ENCODE data around the gene GUCD1.
"Not testable (repeated sequence)": the region's sequence is repeated elsewhere in the genome, so short reads cannot be mapped to it uniquely, and the experiment has no call there.

The GUCD1 gene

DNA sequence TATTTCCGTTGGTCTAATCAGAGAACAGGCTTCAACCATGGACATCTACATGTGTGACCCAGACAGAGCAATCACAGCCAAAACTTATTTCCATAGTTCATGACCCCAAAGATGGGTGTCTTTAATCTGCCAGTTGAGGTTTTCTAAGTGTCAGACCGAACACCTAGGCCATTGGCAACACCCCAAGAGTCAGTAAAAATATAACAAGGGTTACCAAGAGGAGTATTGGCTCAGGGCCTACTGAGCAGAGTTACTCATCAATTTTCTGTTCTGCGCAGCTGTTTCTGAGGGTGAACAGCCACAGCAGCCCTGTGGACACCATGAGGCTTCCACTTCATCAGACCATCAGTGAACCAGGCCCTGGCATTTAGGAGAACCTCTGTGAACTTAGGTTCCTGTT, 18.8 kb downstream of the GUCD1 start:
- no peaks in the 10 kb centered on the region for H3K9me3 ChIP-seq (ENCODE audit: control insufficient read depth, insufficient read depth, low read length)
- no peaks in the 10 kb centered on the region for H3K4me1 ChIP-seq (ENCODE audit: control insufficient read depth, insufficient read depth, low read length)
- no peak overlapping the region for H3K9ac ChIP-seq (ENCODE audit: low read depth, low read length)
- no peaks in the 10 kb centered on the region for H3K27me3 ChIP-seq (ENCODE audit: control insufficient read depth, insufficient read depth, low read length)
- peaks cover 7% of the 10 kb centered on the region for H3K36me3 ChIP-seq (ENCODE audit: control insufficient read depth, insufficient read depth, low read length)
- no peak overlapping the region for H3K4me3 ChIP-seq (ENCODE audit: low read depth, low read length)

DNA sequence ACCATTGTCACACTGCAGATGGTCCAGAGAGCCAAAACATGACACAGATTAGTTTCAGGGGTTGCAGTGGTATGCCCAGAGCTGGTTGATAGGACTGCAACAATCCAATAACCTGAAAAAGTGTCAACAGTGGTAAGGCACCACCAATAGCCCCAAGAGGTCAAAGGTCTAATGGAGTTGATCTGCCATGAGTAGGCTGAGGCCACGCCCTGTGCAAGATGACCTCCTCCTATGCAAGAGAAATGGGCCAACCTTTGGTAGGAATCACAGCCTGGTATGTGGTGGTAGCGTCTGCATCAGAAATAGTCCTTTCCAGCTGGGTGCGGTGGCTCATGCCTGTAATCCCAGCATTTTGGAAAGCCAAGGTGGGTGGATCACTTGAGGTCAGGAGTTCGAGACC, 19.6 kb downstream of the GUCD1 start:
- Histone ChIP-seq H3K9me3 (ENCODE audit: control insufficient read depth, insufficient read depth, low read length) (no peaks in the 10 kb centered on the region), H3K36me3 (ENCODE audit: control insufficient read depth, insufficient read depth, low read length) (peaks cover under 1% of the 10 kb centered on the region), H3K27me3 (ENCODE audit: control insufficient read depth, insufficient read depth, low read length) (no peaks in the 10 kb centered on the region), H3K4me1 (ENCODE audit: control insufficient read depth, insufficient read depth, low read length) (no peaks in the 10 kb centered on the region), H3K4me3 (ENCODE audit: low read depth, low read length) (no peak overlapping the region), H3K9ac (ENCODE audit: low read depth, low read length) (no peak overlapping the region)

DNA sequence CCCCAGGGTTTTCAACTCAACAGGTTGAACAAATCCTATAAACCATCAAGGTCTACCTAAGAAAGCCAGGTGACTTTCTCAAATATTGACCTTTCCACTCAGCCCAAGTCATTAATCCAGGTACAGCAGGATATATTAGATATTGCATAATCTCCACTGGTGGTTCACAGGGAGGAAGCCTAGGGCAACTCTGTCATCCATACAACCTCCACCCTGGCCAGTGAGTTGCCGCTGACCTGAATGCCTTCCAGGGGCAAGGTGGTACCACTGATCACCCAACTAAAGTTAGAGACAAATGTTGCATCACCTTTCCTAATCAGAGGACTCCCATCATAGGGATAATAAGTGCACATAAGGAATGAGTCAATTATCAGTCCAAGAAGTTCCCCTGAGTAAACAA, 22.9 kb downstream of the GUCD1 start:
- no peak overlapping the region for H3K9ac ChIP-seq (ENCODE audit: low read depth, low read length)
- no peaks in the 10 kb centered on the region for H3K4me1 ChIP-seq (ENCODE audit: control insufficient read depth, insufficient read depth, low read length)
- H3K9me3 ChIP-seq (ENCODE audit: control insufficient read depth, insufficient read depth, low read length), result no peaks in the 10 kb centered on the region
- H3K4me3 ChIP-seq (ENCODE audit: low read depth, low read length), result no peak overlapping the region
- H3K36me3 ChIP-seq (ENCODE audit: control insufficient read depth, insufficient read depth, low read length), result no peaks in the 10 kb centered on the region
- no peaks in the 10 kb centered on the region for H3K27me3 ChIP-seq (ENCODE audit: control insufficient read depth, insufficient read depth, low read length)

DNA sequence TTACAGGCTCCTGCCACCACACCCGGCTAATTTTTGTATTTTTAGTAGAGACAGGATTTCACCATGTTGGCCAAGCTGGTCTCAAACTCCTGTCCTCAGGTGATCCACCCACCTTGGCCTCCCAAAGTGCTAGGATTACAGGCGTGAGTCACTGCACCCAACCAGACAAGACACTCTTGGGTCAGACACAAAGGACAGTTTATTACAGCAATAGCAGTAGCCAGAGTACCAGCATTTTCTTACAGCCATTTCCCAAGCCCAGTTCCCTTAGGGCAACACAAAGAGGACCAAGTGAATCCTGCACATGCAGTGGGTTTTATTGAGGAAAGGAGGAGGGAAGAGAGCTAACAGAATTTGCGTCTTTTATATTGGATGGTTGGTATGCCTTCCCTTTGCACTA, 24.0 kb downstream of the GUCD1 start:
- not testable (repeated sequence) for H3K27me3 ChIP-seq (ENCODE audit: control insufficient read depth, insufficient read depth, low read length); H3K9me3 ChIP-seq (ENCODE audit: control insufficient read depth, insufficient read depth, low read length); H3K9ac ChIP-seq (ENCODE audit: low read depth, low read length); H3K36me3 ChIP-seq (ENCODE audit: control insufficient read depth, insufficient read depth, low read length); H3K4me1 ChIP-seq (ENCODE audit: control insufficient read depth, insufficient read depth, low read length); H3K4me3 ChIP-seq (ENCODE audit: low read depth, low read length)

DNA sequence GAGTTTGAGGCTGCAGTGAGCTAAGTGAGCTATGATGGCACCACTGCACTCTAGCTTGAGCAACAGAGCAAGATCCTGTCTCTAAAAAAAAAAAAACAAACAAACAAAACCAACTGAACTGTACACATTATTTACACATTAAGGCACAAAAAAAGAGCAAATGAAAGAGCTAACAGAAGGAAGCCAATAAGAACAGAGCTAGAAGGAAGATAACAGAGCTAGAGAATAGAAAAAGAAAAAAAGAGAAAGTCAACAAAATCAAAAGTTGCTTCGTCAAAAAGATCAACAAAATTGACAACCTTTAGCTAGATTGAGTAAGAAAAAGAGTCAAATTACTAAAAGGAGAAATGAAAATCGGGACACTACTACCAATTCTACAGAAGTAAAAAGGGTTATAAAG, 25.0 kb downstream of the GUCD1 start:
- no peak overlapping the region for H3K9ac ChIP-seq (ENCODE audit: low read depth, low read length)
- H3K9me3 ChIP-seq (ENCODE audit: control insufficient read depth, insufficient read depth, low read length), result no peaks in the 10 kb centered on the region

DNA sequence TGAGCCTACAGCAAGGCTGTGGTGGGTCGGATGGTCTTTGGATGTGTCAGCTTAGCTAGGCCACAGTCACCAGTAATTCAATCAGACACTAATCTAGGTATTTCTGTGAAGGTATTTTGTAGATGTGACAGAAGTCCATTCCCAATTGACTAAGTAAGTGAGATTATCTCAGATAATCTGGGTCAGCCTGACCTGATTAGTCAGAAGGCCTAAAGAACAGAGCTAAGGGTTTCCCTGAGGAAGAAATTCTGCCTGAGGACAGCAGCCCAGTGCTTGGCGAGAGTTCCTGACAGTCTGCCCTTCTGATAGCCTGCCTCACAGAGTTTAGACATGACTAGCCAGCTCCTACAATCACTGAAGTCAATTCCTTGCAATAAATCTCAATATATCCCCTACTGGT, 28.7 kb downstream of the GUCD1 start:
- Histone ChIP-seq H3K36me3 (ENCODE audit: control insufficient read depth, insufficient read depth, low read length) (no peaks in the 10 kb centered on the region), H3K9me3 (ENCODE audit: control insufficient read depth, insufficient read depth, low read length) (no peaks in the 10 kb centered on the region), H3K4me3 (ENCODE audit: low read depth, low read length) (no peak overlapping the region), H3K27me3 (ENCODE audit: control insufficient read depth, insufficient read depth, low read length) (no peaks in the 10 kb centered on the region), H3K9ac (ENCODE audit: low read depth, low read length) (no peak overlapping the region), H3K4me1 (ENCODE audit: control insufficient read depth, insufficient read depth, low read length) (no peaks in the 10 kb centered on the region)

More for the DNA sequence above, 25.0 kb downstream of the GUCD1 start:
- no peaks in the 10 kb centered on the region for H3K36me3 ChIP-seq (ENCODE audit: control insufficient read depth, insufficient read depth, low read length)
- H3K4me3 ChIP-seq (ENCODE audit: low read depth, low read length), result no peak overlapping the region
- H3K27me3 ChIP-seq (ENCODE audit: control insufficient read depth, insufficient read depth, low read length), result no peaks in the 10 kb centered on the region
- no peaks in the 10 kb centered on the region for H3K4me1 ChIP-seq (ENCODE audit: control insufficient read depth, insufficient read depth, low read length)

DNA sequence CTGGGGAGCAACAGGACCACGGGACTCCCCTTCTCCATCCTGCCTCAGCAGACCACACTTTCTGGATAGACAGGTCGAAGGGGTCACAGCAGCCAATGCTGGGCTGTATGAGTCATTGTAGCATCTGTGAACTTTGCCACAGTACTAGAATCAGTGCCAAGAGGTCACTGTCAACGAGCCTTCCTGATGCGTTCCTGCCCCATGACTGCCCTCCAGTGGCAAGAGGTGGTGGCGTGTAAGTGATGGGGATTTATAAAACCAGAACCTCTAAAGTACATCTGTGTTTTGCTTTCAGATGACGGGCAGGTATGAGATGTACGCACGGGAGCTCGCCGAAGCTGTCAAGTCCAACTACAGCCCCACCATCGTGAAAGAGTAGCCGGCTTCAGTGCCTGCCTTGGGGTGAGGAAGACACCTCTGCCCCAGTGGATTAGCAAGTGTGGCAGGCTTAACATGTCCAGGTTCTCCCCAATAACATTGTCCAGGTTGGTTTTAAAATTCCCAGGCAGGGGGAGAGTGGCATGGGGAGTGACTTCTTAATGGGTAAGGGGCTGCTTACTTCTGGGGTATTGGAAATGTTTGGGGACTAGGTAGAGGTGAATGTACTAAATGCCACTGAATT, 29.4 kb downstream of the GUCD1 start:
- H3K9me3 ChIP-seq (ENCODE audit: control insufficient read depth, insufficient read depth, low read length), result no peaks in the 10 kb centered on the region
- H3K36me3 ChIP-seq (ENCODE audit: control insufficient read depth, insufficient read depth, low read length), result no peaks in the 10 kb centered on the region
- no peaks in the 10 kb centered on the region for H3K4me1 ChIP-seq (ENCODE audit: control insufficient read depth, insufficient read depth, low read length)
- no peak overlapping the region for H3K4me3 ChIP-seq (ENCODE audit: low read depth, low read length)
- H3K9ac ChIP-seq (ENCODE audit: low read depth, low read length), result no peak overlapping the region
- H3K27me3 ChIP-seq (ENCODE audit: control insufficient read depth, insufficient read depth, low read length), result no peaks in the 10 kb centered on the region

DNA sequence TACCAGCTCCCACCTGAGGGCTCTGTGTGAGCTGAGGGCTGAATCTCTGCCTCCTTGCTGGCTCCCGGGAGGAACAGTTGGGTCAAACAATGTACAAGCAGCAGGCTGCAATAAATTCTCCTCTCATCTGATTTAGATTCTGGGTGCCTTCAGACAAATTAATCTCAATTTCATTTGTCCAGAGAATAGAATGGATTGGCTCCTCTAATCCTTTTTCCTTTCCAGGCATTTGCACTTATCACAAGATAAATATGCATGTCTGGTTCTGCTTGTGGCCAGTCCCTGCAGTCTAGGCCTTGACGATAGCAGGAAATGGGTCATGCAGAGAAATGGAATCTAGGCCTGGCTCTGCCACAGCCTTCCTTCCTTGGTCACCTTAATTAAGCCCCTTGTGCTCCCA, 31.1 kb downstream of the GUCD1 start:
- H3K9me3 ChIP-seq (ENCODE audit: control insufficient read depth, insufficient read depth, low read length), result no peaks in the 10 kb centered on the region
- no peak overlapping the region for H3K4me3 ChIP-seq (ENCODE audit: low read depth, low read length)
- H3K4me1 ChIP-seq (ENCODE audit: control insufficient read depth, insufficient read depth, low read length), result no peaks in the 10 kb centered on the region
- H3K9ac ChIP-seq (ENCODE audit: low read depth, low read length), result no peak overlapping the region
- no peaks in the 10 kb centered on the region for H3K27me3 ChIP-seq (ENCODE audit: control insufficient read depth, insufficient read depth, low read length)
- no peaks in the 10 kb centered on the region for H3K36me3 ChIP-seq (ENCODE audit: control insufficient read depth, insufficient read depth, low read length)

DNA sequence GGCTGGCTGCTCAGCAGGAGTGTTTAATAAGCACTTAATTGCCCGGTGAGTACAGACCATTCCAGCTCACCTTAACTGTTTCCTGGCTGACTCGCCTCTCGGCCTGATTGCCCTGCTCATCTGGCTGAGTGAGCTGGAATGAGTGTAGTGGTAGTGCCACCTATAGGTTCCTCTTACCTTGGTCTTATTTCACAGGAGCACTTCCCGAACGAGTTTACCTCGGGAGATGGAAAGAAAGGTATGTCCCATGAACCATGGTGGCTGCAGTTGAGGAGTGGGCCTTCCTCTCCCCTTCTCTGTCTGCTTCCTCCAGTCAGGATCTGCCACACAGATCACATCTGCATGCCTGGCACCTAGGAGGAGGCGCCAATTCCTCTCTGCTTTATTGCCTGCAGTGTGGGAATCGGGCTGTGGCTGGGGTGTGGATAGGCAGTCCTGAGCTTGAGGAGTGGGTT, 33.1 kb downstream of the GUCD1 start:
- H3K4me3 ChIP-seq (ENCODE audit: low read depth, low read length), result no peak overlapping the region
- no peaks in the 10 kb centered on the region for H3K9me3 ChIP-seq (ENCODE audit: control insufficient read depth, insufficient read depth, low read length)
- H3K36me3 ChIP-seq (ENCODE audit: control insufficient read depth, insufficient read depth, low read length), result no peaks in the 10 kb centered on the region
- H3K9ac ChIP-seq (ENCODE audit: low read depth, low read length), result no peak overlapping the region
- H3K4me1 ChIP-seq (ENCODE audit: control insufficient read depth, insufficient read depth, low read length), result no peaks in the 10 kb centered on the region
- no peaks in the 10 kb centered on the region for H3K27me3 ChIP-seq (ENCODE audit: control insufficient read depth, insufficient read depth, low read length)

DNA sequence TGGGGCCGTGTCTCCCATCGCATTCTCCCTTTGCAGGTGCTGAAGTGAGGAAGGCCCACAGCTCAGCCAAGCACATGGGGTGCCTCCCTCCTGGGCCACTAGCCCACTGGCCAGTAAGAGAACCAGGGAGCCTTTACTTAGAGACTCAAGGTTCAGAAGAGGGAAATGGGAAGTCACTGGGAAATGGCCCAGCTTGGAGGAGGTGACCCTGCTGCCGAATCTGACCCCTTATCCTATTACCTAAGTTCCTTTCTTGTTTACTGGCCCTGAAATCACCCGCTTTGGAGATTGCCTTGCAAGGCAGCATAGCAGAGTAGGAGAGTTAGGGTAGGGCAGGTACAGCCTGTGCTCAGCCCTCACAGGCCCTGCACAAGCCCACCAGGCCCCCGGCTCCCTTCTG, 35.4 kb downstream of the GUCD1 start:
- Histone ChIP-seq H3K9ac (ENCODE audit: low read depth, low read length) (no peak overlapping the region), H3K4me3 (ENCODE audit: low read depth, low read length) (no peak overlapping the region), H3K27me3 (ENCODE audit: control insufficient read depth, insufficient read depth, low read length) (no peaks in the 10 kb centered on the region), H3K36me3 (ENCODE audit: control insufficient read depth, insufficient read depth, low read length) (no peaks in the 10 kb centered on the region), H3K9me3 (ENCODE audit: control insufficient read depth, insufficient read depth, low read length) (no peaks in the 10 kb centered on the region), H3K4me1 (ENCODE audit: control insufficient read depth, insufficient read depth, low read length) (no peaks in the 10 kb centered on the region)

DNA sequence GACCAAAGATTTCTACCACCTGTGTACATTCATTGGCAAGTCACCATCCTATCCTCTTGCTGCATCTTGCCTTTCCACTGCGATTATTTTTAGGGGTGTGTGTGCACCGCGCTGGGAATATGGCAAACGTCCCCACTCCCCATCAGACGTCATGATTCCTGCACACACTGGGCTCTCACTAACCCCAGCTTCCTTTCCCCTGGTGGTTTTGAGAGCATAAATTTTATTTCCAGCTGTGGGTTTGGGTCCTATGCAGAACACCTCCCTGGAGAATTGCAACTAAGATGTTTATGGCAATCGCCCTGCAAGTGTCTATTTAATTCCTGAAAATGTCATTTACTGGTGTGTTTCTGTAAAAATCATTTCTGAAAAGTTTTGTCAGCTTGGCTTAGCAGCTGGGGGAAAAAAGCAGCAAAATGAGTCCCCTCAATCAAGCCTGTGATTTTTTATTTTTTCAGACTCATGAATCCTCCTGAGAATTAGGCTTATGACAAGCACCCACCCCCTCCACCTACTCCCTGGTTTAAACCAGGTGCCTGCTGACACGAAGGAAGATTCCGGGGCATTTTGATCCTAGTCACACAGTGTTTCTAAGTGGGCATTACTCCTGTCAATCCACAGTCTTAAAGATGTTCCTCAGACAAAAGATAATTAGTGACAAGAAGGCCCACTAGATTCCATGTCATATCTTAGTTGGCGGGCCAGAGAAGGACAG, 36.0 kb downstream of the GUCD1 start:
- Histone ChIP-seq H3K9ac (ENCODE audit: low read depth, low read length) (no peak overlapping the region), H3K4me1 (ENCODE audit: control insufficient read depth, insufficient read depth, low read length) (no peaks in the 10 kb centered on the region)

DNA sequence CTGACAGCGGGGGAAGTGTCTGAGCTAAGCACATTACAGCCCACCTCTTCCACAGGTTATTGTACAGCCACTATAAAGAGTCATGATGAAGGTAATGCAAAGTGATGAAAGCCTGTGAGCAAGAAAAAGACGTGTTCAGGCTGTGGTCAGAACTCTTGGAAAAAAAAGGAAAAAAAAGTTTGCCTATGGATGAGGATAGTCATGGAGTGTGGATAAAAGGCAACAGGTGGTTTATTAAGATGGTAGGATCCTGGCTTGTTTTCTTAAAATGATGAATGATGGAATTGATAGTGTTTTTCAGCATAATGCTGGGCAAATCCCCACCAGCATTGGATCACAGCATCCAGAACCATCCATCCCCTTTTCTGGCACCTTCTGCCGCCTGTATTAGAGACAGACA, 36.7 kb downstream of the GUCD1 start:
- Histone ChIP-seq H3K27me3 (ENCODE audit: control insufficient read depth, insufficient read depth, low read length) (no peaks in the 10 kb centered on the region), H3K36me3 (ENCODE audit: control insufficient read depth, insufficient read depth, low read length) (no peaks in the 10 kb centered on the region), H3K4me3 (ENCODE audit: low read depth, low read length) (no peak overlapping the region), H3K9ac (ENCODE audit: low read depth, low read length) (no peak overlapping the region), H3K9me3 (ENCODE audit: control insufficient read depth, insufficient read depth, low read length) (no peaks in the 10 kb centered on the region), H3K4me1 (ENCODE audit: control insufficient read depth, insufficient read depth, low read length) (no peaks in the 10 kb centered on the region)

More for the DNA sequence above, 36.0 kb downstream of the GUCD1 start:
- no peaks in the 10 kb centered on the region for H3K36me3 ChIP-seq (ENCODE audit: control insufficient read depth, insufficient read depth, low read length)
- H3K9me3 ChIP-seq (ENCODE audit: control insufficient read depth, insufficient read depth, low read length), result no peaks in the 10 kb centered on the region
- no peaks in the 10 kb centered on the region for H3K27me3 ChIP-seq (ENCODE audit: control insufficient read depth, insufficient read depth, low read length)
- no peak overlapping the region for H3K4me3 ChIP-seq (ENCODE audit: low read depth, low read length)
